GM21619 (cell line): Measurements from ENCODE around the gene FMNL2.

Source experiments
- ATAC-seq: cut with Tn5 transposase; IDR thresholded peaks from one replicate; pipeline ENCODE4 v1.9.1; 2021; ENCODE audit not compliant: unreplicated experiment

FMNL2 gene

DNA sequence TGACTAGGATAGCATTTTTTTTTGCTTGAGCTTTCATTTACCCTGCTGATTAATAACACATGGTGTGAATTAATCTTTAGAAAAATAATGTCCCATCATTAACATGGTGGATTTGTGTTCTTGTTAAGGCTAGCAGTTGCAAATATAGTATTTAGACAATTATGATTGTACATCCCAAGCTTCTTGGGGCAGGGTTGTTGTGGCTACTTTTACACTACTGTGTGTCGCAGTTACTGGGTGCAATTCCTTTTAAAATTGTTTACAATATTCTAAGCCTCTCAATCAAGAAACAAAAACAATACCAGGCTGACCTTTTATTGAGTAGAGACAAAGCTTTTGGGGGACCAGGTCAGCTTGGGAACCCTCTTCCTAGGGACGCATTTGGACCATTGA lies 2.5 kb downstream of the FMNL2 start:
- no peak for ATAC-seq

- ATAC-seq = no peak
Observed at GRCh38 chr2:152339556-152340286, 4.7 kb downstream of the FMNL2 start.

DNA sequence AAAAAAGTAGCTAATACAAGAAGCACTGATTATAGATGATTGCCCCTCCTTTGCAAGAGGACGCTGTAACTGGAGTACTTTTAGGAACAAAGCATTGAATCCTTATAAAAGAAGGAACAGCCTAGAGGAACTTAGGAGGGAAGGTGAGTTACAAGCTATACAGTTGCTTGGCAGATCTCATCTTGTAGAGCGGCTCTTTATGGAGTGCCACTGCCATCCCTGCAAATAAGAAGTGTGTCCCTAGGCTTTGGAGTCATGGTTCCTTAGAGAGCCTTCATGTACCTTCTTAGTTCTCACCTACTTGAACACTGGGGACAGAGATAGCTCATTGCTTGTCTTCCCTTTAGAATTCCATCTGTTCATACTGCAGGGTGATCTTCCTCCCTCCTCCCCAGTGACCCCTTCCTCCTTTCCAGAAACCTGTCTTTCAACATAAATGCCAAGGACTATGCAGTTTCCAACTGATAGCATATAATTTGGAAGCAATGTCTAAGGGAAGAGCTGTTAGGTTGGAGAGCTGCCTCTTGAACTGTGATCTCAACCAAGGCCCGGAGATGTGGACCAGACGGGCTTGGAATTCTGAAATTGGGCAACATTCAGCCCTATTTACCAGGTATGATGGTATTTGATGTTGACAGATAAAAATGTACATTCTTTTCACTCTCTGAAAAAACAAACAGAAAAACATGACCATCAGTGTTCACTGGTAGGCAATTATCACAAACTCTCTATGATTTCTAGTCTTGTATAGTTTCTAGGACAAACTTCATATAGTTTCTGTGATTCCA lies 7.5 kb downstream of the FMNL2 start:
- no peak for ATAC-seq

- no peak for ATAC-seq
Observed at GRCh38 chr2:152343426-152343825, 8.5 kb downstream of the FMNL2 start.

- no peak for ATAC-seq
Observed at GRCh38 chr2:152344579-152345195, 9.7 kb downstream of the FMNL2 start.

- no peak for ATAC-seq
Observed at GRCh38 chr2:152347076-152347475, 12.1 kb downstream of the FMNL2 start.

- ATAC-seq = no peak
Observed at GRCh38 chr2:152348388-152348787, 13.4 kb downstream of the FMNL2 start.

- no peak for ATAC-seq
Observed at GRCh38 chr2:152349416-152349815, 14.4 kb downstream of the FMNL2 start.

GRCh38 chr2:152350155-152350679 lies 15.2 kb downstream of the FMNL2 start:
- no peak for ATAC-seq

DNA sequence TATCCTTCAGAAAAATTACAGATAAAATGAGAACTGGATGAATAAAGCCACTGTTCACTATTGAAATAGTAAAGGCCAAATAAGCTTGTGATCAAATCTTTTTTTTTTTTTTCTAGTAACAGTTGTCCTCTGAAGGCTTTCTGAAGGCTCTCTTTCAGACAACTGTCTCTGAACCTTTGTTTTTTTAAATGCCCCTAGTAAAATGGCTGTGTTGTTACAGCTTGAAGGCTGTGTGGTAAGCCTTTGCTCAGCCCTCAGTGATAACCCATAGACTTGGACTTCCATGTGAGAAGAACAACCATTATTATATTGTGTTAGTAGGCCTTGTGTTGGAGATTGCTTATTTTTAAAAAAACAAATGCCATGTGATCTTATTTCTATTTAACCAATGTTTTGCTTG lies 17.6 kb downstream of the FMNL2 start:
- ATAC-seq = no peak

- no peak for ATAC-seq
Observed at GRCh38 chr2:152353364-152353763, 18.4 kb downstream of the FMNL2 start.

GRCh38 chr2:152354069-152354755 lies 19.2 kb downstream of the FMNL2 start:
- no peak for ATAC-seq

DNA sequence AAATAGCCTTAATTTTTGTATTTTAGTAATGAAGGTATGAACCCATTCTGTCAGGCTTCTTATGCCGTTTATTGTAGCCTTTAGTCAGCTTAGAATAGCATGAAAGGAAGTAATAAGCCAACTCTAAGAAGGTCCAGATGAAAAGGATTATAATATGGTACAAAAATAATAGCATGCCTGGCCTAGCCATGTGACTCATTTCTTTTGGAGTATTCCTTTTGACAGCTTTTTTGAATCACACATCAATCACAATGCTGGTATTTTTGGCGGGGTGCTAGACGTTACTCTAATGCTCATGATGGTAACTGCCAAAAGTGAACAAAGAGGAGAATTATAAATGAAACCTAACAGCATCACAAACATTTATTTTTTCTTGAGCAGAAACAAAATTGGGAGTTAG lies 19.9 kb downstream of the FMNL2 start:
- no peak for ATAC-seq

DNA sequence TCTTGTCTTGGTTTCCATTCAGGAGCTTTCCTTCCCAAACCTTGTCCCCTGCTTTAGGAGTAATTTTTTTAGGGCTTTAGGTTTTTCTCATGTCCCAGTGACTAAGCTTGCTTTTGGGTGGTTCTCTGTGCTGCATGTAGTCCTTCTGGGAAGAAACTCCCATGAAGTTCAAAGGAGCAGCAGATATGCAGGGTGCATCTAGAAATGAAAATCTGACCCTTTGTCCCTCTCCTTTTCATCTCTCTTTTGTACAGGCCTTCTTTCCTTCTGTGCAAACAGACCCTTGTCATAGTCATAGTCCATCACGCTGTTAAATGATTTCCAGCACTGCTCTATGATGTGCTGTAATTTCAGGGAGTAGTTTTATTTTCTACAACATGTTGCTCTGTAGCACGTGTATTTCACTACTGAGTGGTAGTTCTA lies 20.4 kb downstream of the FMNL2 start:
- ATAC-seq = no peak

DNA sequence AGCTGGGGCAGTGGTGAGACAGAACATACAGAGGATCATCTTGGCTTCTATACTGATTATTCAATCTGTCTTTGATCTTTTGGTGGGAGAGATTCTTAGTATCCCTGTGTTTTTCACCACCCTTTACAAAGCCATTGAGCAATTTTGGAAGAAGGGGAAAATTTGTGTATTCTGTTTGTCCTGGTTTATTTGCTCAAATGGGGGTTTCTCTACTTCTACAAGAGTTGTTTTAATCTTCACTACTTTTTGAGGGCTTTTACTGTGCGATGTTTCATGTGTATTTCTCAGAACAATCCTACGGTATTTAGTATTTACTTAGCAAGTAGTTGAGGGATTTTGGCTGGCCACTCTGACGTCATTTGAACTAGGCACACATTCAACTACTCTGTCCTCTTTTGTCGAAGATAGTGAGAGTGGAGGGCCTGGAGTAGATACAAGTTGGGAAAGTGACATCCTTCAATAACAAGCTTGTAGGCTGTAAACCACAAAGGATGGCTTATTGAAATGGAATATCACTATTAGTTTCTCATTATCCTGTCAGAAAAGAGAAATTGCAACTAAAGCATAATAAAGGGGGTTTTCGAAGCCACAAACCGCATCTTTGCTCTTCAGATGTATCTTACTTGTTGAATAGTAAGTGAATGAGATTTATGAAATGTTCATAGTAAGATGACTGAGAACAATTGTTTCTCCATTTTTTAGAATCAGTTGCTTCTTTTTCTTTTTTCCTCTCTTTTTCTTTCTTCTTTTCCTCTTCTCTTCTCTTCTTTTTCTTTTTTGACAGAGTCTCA lies 24.8 kb downstream of the FMNL2 start:
- ATAC-seq = no peak

DNA sequence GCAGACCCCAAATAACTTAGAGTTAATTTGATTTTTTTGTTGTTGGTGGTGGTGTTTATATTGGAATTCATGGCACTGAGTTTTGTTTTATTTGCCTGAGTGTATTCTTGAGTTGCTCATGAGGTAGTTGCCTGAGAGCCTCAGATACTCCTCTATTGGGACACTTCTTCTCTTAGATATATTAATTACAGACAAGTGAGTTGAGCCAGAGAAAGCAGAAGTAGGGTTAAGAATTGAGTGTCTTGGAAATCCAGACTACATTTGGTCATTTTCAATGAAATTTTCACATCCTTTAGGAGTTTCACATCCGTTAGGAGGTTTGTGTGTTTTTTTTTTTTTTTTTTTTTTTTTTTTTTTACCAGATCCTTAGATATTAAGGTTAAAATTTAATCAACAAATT lies 29.0 kb downstream of the FMNL2 start:
- no peak for ATAC-seq

- ATAC-seq = peak; percentile 92
Observed at GRCh38 chr2:152367547-152368390, 32.8 kb downstream of the FMNL2 start.

DNA sequence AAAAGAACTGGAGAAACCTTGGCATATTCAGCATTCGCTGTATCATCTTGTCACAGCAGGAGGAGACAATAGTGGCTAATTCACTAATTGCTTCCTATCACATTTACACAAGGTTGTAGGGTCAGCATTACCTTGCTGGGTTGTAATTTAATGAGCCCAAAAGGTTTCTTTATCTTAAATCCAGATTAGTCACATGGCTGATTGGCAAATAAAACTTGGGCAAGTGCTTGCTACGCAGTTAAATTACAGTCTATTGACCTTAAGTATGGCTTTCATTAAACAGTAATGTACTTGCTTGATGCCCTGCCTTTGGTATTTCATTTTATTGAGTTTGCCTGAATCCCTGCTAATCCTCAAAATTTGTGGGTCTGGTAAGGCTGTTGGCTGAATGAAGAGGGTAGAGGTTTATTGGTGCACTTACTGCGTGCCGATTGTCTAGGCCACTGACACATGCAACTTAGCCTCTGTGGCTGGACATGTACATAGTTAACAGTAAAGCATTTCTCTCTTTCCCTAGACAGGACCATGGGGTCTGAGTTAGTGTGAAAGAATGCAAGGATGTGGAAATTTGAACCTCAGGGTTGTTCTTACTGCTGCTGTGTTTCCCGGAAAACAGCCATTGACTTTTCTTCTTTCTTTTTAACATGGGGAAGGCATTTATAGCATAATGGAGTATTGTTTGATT lies 34.3 kb downstream of the FMNL2 start:
- no peak for ATAC-seq

DNA sequence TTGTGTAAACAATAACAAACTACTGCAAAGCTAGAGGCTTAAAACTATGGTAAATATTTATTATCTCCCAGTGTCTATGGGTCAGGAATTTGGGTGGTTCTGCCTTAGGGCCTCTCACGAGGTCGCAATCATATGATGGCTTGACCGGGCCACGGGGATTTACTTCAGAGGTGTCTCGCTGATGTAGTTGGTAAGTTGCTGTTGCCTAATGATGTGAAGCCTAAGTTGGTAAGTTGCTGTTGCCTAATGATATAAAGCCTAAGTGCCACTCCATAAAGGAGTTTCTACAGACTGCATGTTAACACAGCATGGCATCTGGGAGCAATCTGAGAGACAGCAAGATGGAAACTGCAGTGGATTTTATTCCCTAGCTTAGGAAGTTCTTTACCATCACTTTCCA lies 35.8 kb downstream of the FMNL2 start:
- no peak for ATAC-seq
